Limb (tissue), 2 donors: Measurements from ENCODE around the gene CLEC2D.
"Not testable (repeated sequence)": the region's sequence is repeated elsewhere in the genome, so short reads cannot be mapped to it uniquely, and the experiment has no call there.

Experiments used
- DNase-seq, 2 donors: peaks; one replicate each; pipeline ENCODE4 v3.0.0-alpha.2; 2016; ENCODE audit errors: extremely low spot score in 2 of 2

Gene CLEC2D

DNA sequence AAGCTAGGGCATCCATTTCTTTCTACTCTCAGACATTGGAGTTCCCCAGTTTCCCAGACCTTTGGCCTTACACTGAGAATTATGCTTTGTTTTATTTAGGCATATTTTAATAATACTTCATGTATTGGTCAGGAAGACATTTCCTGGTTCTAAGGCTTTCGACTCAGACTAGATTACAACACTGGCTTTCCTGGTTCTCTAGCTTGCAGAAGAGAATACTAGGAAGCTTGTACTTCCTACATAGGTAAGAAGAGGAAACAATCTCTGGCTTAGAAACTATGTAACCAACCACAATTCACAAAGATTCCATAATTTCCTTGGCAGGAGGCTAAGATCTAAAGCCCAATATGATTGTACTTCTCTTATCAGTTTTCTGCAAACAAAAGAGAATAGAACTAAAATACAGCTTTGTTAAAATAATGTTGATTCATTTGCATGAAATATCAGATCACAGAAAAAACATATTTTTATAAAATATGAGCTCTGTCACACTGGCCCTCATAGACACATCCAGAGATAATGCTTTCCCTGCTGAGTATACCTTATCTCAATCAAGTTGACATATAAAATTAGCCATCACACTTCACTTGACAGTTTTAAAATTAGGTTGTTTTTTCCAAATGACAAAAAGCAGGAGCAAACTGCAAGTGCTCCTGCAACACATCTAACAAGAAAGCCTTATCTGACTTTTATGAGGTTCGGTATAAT is 30.5 kb downstream of the CLEC2D start:
- no peak for DNase-seq

DNA sequence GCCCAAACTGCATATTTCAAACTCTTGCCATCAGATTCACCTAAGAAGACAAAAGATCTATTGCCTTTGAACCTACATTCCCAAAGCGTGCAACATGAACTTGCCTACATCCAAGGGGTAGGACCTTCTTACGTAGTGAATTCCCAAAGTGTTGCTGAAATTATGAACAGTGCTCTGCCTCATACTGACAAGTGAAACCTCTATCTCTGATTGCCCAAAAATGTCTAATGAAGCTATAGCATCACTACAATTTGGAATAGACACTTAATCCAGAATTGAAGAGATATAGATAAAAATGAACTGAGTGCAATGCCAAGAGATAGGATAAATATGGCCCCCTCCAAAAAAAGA is 31.1 kb downstream of the CLEC2D start:
- no peak for DNase-seq

DNA sequence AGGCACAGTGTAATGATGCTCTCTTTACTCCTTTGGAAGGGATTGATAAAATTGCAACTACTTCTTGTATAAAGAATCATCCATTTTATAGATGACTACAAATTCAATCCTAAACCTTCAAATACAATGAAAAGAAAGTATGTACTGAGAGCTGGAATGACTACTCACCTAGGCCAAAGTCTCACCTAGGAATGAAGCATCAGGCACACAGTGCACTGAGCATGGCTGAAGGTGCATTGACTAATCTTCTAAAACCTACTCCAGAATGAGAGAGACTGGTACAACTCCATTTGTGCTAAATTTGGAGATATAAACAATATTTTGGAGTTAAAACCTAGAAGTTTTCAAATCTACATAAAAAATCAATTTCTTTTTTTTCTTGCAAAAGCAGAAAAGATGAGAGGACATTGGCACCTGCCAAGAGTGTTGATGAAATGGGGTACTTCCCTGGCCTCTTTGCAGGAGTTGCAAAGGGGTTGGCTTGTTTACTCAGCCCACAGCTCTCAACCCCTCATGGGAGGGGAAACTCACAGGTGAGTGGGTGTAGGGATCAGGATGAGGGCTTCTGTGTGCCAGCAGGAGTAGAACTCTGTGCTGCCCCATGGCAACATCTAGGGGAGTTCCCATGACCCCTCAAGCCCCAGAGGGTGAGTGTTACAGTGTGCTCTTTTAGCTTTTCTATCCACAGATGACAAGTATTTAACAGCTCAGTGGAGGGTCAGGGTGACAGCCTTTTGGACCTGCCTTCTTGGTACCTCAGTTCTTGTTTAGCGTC is 32.1 kb downstream of the CLEC2D start:
- DNase-seq = no peak

DNA sequence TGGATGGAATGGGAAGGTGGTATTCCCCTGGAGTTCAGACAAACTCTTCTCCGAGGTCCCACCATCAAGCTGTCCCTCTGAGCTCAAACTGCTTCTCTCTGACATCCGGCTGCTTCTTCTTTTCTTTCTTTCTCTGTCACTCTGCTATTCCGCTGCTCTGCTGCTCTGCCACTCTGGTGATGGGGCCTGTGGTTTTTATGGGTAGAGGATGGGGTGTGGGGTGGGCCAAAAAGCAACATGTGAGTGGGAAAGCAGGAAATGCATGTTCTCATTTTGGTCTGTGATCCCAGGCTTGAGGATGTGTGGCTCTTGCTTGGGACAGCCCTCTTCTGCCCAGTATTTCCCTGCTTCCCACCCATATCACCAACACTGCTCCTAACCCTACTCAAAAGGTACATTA is 32.7 kb downstream of the CLEC2D start:
- no peak for DNase-seq

DNA sequence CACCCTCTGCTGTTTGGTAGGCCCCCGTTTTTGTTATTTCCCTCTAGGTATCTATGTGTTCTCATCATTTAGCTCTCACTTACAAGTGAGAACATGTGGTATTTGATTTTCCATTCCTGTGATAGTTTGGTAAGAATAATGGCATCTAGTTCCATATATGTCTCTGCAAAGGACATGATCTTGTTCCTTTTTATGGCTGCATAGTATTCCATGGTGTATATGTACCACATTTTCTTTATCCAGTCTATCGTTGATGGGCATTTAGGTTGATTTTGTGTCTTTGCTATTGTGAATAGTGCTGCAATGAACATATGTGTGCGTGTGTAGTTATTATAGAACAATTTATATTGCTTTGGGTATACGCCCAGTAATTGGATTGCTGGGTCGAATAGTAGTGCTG is 35.0 kb downstream of the CLEC2D start:
- not testable (repeated sequence) for DNase-seq

DNA sequence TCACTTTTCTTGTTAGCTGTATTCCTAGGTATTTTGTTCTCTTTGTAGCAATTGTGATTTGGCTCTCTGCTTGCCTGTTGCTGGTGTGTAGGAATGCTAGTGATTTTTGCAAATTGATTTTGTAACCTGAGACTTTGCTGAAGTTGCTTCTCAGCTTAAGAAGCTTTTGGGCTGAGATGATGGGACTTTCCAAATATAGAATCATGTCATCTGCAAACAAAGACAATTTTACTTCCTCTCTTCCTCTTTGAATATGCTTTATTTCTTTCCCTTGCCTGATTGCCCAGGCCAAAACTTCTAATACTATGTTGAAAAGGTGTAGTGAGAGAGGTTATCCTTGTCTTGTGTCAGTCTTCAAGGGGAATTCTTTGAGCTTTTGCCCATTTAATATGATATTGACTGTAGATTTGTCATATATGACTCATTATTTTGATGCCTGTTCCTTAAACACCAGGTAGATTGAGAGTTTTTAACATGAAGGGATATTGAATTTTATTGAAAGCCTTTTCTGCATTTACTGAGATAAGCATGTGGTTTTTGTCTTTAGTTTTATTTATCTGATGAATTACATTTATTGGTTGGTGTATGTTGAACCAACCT is 36.7 kb downstream of the CLEC2D start:
- no peak for DNase-seq

DNA sequence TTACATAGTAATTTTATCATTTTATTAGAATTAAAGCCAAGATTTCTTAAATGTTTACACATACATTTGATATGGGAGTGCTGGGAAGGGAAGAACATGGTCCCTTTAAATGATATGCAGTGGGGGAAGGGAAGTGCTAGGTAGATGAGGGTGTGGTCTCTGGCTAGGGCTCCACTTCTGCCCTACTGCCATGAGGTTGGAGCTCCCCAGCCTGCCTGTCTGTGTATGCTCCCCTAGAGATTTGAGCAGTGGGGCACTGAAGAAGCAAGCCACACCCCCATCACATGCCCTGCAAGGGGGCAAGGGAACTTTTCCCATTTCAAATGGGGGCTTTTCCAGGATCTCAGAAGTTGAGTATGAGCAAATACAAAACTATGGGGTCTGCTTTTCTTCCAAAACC is 37.8 kb downstream of the CLEC2D start:
- no peak for DNase-seq

DNA sequence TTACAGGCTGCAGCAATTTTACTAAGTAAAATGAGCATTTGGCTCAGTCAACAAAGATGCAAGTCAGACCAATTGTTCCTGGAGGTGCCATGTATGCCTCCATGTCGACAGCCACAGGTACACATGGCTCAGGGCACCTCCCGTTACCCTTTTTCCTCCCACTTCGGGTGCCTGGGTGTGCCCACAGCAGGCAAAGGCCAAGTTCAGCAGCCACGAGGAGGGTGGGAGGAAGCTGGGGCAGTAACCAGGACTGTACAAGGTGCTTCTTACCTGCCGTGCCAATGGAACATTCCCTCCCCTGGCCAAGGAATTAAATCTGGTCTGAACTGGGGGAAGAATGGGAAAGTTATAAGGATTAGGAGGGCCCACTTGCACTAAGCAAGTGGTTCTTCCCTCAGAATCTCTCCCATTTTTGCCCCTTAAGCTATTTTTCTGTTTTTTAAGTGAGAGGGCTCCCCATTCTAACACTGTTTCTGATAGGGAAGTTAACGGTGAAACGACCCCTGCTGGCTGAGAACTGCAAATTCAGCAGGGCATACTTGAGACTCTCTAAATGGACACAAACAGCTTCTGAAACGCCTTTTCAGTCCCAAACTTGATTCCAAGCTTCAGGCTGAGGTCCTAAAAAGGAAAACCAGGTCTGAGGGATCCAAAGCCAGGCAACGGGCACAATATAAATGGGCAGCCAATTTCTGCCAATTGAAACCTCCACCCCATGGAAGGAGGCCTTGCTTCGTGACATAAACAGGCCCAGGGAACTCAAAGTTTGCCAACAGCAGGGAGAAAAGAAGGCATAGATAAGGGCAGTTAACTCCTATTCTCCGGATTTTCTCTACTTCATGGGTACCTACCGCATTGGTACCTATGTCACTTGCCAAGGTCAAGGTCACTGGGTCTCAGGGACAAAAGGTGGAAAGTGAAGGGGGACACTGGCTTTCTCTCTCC is 38.6 kb downstream of the CLEC2D start:
- peak; percentile 41 to 46 for DNase-seq

DNA sequence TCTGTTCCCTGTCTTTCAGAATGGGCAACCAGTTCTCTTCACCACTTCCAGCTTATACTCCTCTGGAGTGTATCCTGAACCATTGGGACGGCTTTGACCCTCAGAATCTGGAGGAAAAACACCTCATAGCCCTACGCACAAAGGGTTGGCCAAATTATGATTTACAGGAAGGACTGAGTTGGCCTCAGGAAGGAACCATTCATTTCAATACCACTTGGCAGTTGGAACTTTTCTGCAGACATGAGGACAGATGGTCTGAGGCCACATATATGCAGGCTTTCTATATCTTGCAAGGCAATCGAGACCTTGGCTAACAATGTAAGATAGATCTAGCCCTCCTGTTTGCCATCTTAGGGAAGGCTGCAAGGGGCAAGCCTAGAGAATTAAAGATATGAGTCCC is 39.3 kb downstream of the CLEC2D start:
- no peak for DNase-seq

DNA sequence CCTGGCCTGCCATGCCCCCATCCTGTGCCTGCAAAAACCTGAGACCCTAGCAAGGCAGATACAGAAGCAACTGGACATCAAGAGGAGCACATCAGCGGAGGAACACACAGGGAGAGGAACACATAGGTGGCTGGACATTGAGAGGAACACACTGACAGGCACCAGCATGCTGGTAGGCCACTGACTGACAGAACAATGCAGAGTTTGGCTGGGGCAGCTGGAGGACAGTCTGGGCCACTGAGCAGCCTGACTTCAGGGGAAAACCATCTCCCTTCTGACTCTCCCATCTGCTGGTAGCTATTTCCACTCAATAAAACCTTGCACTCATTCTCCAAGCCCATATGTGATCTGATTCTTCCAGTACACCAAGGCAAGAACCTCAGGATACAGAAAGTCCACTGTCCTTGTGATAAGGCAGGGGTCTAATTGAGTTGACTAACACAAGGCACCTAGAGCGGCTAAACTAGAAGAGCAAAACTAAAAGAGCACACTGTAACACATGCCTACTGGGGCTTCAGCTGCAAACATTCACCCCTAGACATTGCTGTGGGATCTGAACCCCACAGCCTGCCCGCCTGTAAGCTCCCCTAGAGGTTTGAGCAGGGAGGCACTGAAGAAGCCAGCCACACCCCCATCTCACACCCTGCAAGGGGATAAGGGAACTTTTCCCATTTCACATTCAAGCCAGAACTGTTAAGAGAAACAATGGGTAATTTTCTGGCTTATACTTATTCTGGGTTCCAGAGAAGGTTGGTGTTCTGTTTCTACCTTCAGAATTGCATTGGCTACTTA is 41.3 kb downstream of the CLEC2D start:
- no peak for DNase-seq

DNA sequence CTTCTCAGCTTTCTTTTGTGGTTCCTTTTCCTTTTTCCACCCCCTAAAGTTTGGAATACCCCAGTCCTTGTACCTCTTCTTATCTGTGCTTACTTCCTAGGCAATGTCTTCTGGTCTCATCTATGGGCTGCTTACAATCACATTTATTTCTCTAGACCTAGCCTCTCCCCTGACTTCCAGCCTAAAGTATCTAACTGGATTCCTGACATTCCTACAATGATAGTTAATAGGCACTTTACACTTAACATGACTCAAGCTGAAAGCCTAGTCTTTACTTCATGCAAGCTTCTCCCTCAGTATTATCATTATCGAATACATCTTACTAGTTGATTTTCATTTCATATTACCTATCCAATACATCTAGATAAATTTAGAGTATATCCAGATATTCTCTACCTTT is 42.2 kb downstream of the CLEC2D start:
- DNase-seq = no peak

DNA sequence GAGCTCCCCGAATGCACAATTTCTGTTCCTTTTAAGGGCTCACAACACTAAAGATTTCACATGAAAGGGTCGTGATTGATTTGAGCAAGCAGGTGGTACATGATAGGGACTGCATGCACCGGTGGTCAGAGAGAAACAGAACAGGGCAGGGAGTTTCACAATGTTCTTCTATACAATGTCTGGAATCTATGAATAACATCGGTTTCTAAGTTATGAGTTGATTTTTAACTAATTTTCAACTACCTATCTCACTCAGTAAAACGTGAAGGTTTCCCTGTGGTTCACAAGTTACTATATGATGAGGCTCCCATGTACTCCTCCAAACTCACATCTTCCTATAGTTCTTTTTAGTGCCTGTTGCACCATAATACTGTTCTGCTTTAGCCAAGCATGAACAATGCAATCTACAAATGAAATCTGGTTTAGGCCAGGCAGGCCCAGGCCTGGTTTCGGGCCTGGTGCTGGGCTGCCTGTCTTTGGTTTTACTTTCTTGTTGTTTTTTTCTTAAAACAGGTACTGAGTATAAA is 43.6 kb downstream of the CLEC2D start:
- not testable (repeated sequence) for DNase-seq

DNA sequence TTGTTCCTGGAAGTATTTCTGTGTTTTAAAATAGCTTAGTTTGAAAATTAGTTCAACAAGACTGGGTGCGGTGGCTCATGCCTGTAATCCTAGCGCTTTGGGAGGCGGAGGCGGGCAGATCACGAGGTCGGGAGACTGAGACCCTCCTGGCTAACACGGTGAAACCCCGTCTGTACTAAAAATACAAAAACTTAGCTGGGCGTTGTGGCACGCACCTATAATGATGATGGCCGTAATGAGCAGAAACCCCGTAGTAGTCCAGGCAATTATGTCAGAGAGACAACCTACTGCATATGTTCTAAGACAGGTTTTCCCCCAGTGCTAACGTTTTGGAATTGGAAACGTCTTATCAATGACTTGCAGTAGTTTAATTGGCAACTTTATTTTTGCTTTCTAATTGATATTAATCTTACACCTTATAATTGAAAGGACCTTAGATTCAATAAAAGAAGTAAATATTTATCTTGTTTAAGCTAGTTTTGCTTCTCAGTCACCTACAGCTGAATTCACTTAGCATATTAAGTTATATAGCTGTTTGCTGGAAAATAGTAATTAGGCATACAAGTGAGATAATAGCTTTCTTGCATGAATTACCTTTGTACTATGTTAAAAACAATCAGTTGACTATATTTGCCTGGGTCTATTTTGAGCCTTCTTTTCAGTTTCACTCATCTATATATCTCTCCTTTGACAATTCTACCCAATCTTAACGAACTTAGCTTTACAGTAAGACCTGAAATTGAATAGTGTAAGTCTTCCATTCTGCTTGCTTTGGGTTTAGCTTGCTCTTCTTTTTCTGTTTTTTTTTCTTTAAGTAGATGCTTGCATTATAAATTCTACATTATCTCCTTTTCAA is 47.8 kb downstream of the CLEC2D start:
- DNase-seq = no peak

DNA sequence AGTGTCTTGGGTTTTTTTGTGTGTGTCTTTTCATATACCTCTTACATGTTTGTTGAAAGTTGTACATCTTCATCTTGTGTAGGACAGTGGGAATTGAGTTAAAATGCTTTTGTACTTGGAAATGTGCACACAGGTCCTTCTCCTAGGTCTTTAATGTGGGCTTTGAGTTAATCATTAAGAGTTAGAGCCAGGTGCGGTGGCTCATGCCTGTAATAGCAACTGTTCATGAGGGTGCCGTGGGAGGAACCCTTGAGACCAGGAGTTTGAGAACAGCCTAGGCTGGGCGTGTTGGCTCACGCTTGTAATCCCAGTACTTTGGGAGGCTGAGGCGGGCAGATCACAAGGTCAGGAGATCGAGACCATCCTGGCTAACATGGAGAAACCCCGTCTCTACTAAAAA is 49.5 kb downstream of the CLEC2D start:
- no peak for DNase-seq

DNA sequence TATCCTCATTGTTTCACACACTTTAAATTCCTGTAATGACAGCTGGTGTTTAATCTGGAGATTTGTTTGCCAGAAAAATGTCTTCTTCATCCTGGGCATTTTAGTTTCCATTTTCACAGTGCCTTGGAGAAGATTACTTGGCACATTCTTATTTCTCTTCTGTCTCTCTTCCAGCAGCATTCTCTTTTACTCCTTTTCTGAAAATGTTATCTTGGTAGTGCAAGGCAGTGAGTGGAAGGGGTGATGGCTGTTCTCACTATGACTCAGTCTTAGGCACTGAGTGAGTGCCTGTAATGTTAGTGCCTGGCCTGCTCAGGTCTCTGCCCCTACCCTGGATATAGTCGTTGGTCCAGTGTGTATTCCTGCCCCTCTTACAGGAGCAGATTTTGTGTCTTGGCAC is 50.3 kb downstream of the CLEC2D start:
- no peak for DNase-seq

DNA sequence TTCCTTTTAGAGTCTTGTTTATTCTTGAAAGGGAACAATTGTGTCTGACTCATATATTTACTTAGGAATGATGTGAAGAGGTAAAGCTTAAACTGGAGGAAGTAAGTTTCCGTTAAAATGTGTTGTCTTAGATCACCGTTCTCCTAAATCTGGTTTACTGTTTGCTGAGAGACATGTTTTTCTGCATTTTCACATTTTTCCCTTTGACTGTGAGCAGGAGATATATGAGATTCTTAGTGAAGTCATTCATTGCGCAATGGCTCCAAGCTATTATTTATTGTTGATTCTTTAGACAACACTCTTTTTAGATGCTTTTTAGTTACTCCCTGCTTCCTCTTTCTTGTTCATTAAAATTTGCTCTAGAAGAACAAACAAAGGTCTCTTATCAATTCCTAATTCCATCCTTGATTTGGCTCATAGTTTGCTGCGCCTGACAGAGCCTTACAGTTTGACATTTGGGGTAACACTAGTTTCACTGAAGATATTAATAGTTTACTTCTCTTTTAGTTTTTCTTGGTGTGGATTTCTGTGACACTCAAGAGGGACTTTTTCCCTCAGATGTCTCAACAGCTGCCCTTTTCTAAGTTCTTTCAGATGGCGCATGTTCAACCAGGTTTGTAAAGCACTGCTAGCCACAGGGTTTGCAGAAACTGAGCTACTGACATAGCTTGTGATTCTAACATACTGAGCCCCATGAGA is 52.0 kb downstream of the CLEC2D start:
- no peak for DNase-seq

DNA sequence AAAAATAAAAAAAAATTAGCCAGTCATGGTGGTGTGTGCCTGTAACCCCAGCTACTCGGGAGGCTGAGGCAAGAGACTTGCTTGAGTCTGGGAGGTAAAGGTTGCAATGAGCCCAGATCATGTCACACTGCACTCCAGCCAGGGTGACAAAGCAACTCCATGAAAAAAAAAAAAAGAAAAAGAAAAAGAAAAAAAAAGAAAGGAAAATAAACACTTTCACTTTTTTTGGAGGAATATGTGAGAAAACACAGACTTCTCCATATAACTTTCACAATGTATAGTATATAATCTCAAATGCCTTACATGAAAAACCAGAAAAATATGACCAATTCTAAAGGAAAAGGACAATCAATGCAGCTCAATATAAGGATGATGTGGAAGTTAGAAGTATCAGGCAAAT is 54.5 kb downstream of the CLEC2D start:
- DNase-seq = no peak

DNA sequence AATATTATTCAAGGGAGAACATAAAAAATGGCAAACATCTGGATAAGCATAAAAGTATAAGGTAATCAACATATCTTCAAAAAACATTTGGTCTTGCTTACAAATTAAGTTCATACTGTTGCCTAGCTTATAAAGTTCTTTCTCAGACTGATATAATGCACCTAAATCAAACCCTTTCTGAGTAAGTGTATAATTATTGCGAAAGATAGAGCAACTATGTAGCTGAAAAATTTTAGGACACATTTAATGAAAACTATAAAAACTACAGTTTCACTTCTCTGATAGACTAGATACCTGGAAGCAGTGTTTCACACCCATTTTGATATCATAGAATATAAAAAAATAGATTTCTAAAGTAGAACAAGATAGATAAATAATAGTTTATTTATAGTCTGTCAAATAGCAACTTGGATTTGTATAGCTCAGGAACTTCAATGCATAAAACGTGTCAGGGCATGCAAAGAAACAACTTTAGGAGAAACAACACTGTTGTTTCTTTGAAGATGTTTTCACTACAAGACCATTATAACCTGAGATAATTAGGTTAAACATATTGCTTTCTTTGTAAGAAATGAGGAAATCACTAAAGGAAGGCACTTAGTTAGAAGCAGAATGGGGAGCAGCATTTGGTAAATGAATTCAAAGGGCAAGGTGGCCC is 55.8 kb downstream of the CLEC2D start:
- no peak for DNase-seq

DNA sequence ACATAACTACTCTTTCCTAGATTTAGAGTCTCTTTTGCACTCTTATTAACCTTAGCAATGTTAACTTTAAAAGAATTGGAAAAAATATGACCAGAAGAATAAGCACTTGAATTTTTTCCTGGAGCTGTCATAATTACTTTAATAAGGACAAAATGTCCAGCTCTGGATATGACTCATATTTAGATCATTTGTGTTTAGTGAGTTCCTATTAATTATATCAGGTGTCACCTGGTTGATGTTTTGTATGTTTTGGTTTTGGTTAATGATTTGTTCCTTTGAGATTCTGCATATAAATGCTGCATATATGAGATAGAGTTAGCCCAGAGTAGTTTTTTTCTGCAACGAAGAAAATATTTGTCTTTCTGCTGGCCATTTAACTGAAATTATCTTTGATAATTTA is 58.3 kb downstream of the CLEC2D start:
- DNase-seq = no peak
